IgD-negative memory B cell (primary cell): ENCODE results near the gene GALNT9. TPM values are rescaled to one million over a fixed set of nuclear protein-coding genes. Genes with fewer than 3 reads are reported as not detected.
A peak's percentile ranks its signal among the peaks of the same experiment; 100 is the strongest.
"Not testable (repeated sequence)": the region's sequence is repeated elsewhere in the genome, so short reads cannot be mapped to it uniquely, and the experiment has no call there.

Experiments used
- H3K27ac Mint-ChIP-seq, 3 donors: one replicate each; pipeline ENCODE4 v1.8.0; 2020 to 2022; ENCODE audit warnings: mild to moderate bottlenecking in 3 of 3, mixed read lengths in 3 of 3, moderate library complexity in 1 of 3
- H3K27me3 Mint-ChIP-seq: one replicate; pipeline ENCODE4 v1.8.0; 2021; ENCODE audit warnings: mixed read lengths
- H3K36me3 Mint-ChIP-seq: one replicate; pipeline ENCODE4 v1.8.0; 2020; ENCODE audit warnings: mild to moderate bottlenecking, mixed read lengths
- H3K4me1 Mint-ChIP-seq, 3 donors: one replicate each; pipeline ENCODE4 v1.8.0; 2020 to 2022; ENCODE audit warnings: mixed read lengths in 3 of 3, mild to moderate bottlenecking in 1 of 3
- H3K4me3 Mint-ChIP-seq, 4 donors: one replicate each; pipeline ENCODE4 v1.8.0; 2020 to 2022; ENCODE audit warnings: mild to moderate bottlenecking in 4 of 4, mixed read lengths in 4 of 4, moderate library complexity in 3 of 4
- H3K9me3 Mint-ChIP-seq, 3 donors: one replicate each; pipeline ENCODE4 v1.8.0; 2020 to 2021; ENCODE audit warnings: mixed read lengths in 3 of 3, mild to moderate bottlenecking in 1 of 3
- polyA plus RNA-seq: library from polyadenylated mRNA; unstranded; fragments of 300-500 nt; fragmentation: Illumina TruSeq; gene quantifications from one replicate; pipeline ENCODE4 v1.2.3, GENCODE V29; 2021

The GALNT9 gene
- polyA plus RNA-seq, 1 donor from 2014 or later: 1.5 TPM

DNA sequence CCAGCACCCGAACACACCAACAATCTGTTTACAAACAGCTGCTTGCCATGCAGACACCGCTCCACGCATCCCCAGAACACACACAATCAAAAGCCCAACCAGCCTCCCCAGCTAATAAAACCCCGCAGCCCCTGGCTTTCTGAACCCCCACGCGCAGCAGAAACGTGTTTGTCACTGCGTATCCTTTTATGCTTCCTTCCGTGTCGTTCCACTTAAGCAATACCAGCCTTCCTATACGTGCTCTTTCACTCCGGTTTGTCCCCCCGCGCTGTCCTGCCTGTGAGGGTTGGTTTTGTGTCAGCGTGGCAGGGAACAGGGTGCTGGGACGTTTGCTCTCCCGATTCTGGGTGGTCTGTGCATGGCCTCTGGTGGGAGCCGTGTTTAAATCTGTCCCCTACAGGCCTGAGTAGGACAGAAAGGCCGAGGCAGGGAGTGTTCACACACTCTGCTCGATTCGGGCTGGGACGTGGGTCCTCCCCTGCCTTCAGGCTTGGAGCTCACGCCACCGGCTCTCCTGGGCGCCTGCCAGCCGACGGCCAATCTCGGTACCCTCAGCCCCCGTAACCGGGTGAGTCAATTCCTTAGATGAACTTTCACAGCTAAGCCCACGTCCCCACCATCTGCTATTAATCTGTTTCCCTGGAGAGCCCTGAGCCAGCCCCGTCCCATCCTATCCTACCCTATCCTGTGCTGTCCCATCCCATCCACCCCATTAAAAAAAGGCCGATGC is 125.2 kb downstream of the GALNT9 start:
- Mint-ChIP-seq H3K27ac (no peak overlapping the region), H3K9me3 (no peaks in the 10 kb centered on the region), H3K27me3 (peaks cover 21% of the 10 kb centered on the region), H3K4me1 (peaks cover 0 to 5% (median 0%) of the 10 kb centered on the region in 3 donors), H3K36me3 (no peaks in the 10 kb centered on the region), H3K4me3 (peak overlapping the region in 1 of 4 donors; percentile 10)

DNA sequence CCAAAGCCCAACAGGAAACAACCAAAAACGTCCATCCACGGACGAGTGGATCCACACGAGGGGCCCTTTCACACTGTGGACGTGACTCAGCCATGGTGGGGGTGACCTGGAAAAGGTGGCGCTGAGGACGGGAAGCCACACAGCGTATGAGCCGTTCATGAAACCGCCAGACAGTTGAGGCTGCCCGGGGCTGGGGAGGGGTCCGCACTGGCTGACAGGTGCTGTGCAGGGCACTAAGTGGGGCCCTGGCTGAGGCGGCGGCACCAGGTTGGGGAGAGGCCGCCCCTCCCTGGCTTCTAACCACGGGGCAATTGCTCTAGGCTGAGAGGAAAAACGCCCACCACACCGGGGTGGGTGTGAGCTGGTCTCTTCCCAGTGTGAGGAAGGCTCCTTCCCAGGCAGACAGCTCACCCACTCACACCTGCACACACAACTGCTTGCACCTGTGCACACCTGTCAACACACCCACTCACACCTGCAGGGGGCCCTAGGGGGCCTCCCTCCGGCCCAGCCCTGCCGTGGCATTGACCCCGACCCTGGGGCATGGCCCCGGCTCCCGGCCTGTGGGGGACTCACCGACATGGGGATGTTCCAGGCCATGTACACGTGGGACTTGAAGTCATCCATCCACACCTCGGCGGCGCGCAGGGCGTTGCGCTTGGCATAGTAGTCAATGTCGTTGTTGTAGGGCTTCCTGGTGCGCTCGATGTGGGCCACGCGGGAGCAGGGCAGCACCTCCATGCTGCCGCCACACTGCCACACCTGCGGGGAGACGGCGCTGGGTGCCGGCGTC is 126.3 kb downstream of the GALNT9 start:
- Mint-ChIP-seq H3K4me3 (no peak overlapping the region), H3K27me3 (peaks cover 21% of the 10 kb centered on the region), H3K27ac (no peak overlapping the region), H3K36me3 (no peaks in the 10 kb centered on the region), H3K4me1 (peaks cover 0 to 5% (median 0%) of the 10 kb centered on the region in 3 donors), H3K9me3 (no peaks in the 10 kb centered on the region)

DNA sequence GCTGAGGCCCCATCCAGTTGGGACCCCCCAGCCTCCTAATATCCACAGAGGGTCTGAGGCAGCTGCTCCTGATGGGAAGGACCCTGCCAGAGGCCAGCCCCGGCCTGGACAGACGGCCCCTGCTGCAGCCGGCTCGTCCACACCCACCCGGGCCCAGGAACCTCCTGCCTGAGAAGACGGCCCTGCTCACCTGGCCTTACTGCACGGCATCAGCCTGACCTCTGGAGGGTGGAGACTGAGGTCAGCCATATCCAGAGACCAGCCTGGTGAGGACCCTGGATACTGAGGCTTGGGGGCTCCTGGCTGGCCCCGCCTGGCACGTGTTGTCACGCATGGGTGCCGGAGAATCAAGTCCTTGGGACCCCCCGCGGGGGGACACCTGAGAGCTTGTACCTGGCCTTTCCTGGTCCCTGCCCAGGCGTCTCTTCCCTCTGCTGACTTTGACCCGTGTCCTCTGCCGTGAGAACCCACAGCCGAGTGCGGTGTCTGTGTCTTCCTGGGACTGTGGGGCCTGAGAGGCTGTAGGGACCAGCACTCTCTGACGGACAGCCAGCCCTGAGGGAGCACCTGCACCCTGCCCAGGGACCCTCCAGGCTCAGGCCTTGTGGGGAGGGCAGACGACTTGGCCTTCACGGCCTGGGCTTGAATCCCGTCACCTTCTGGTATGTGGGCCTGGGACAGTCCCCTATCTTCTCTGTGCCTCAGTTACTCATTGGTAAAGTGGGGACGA is 127.8 kb downstream of the GALNT9 start:
- Mint-ChIP-seq H3K36me3 (no peaks in the 10 kb centered on the region), H3K27ac (no peak overlapping the region)

DNA sequence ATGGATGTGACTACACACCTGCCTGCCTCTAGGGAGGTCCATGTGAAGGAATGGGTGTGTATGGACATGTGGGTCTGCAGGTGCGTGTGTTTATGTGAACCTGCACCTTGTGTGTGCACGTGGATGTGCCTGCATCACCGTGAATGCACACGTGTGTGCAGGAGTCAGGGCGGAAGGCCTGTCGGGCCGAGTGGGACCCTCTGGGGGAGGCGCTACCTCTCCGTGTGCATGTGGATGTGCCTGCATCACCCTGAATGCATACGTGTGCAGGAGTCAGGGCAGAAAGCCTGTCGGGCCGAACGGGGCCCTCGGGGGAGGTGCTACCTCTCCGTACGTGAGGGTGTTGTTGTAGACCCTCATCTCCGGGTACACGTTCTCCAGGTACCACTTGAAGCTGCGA is 128.6 kb downstream of the GALNT9 start:
- H3K4me3 Mint-ChIP-seq: no peak overlapping the region
- peaks cover 21% of the 10 kb centered on the region for H3K27me3 Mint-ChIP-seq
- H3K9me3 Mint-ChIP-seq: no peaks in the 10 kb centered on the region
- H3K27ac Mint-ChIP-seq: no peak overlapping the region
- H3K36me3 Mint-ChIP-seq: no peaks in the 10 kb centered on the region
- H3K4me1 Mint-ChIP-seq: peaks cover 0 to 5% (median 0%) of the 10 kb centered on the region in 3 donors

More for the DNA sequence above, 127.8 kb downstream of the GALNT9 start:
- H3K27me3 Mint-ChIP-seq: peaks cover 21% of the 10 kb centered on the region
- no peaks in the 10 kb centered on the region for H3K9me3 Mint-ChIP-seq
- no peak overlapping the region for H3K4me3 Mint-ChIP-seq
- H3K4me1 Mint-ChIP-seq: peaks cover 0 to 5% (median 0%) of the 10 kb centered on the region in 3 donors

GRCh38 chr12:132199526-132200319 is 129.7 kb downstream of the GALNT9 start:
- H3K27me3 Mint-ChIP-seq: peaks cover 15% of the 10 kb centered on the region
- no peak overlapping the region for H3K4me3 Mint-ChIP-seq
- H3K4me1 Mint-ChIP-seq: no peaks in the 10 kb centered on the region
- H3K9me3 Mint-ChIP-seq: no peaks in the 10 kb centered on the region
- H3K36me3 Mint-ChIP-seq: no peaks in the 10 kb centered on the region
- H3K27ac Mint-ChIP-seq: no peak overlapping the region

DNA sequence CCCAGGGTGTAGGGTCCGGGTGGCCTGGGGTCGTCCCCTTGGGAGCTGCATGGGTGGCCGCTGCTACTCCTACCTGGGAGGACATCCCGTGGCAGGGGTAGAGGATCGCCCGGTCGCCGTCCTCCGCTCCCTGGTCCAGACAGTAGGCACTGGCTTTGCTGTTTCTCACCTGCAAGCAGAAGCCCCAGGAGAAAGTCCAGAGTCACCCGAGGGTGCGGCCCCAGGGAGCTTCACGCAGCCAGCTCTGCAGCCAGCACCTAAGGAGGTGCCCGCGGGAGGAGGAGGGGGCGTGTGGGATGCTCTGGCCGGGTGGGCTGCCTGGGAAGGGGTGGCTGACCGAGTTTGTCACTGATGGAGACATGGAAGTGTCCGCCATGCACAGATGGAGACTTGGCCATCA is 130.3 kb downstream of the GALNT9 start:
- no peak overlapping the region for H3K27ac Mint-ChIP-seq
- no peaks in the 10 kb centered on the region for H3K4me1 Mint-ChIP-seq
- peaks cover 12% of the 10 kb centered on the region for H3K27me3 Mint-ChIP-seq
- H3K4me3 Mint-ChIP-seq: no peak overlapping the region
- no peaks in the 10 kb centered on the region for H3K36me3 Mint-ChIP-seq
- peaks cover 0 to 3% (median 1%) of the 10 kb centered on the region in 3 donors for H3K9me3 Mint-ChIP-seq

DNA sequence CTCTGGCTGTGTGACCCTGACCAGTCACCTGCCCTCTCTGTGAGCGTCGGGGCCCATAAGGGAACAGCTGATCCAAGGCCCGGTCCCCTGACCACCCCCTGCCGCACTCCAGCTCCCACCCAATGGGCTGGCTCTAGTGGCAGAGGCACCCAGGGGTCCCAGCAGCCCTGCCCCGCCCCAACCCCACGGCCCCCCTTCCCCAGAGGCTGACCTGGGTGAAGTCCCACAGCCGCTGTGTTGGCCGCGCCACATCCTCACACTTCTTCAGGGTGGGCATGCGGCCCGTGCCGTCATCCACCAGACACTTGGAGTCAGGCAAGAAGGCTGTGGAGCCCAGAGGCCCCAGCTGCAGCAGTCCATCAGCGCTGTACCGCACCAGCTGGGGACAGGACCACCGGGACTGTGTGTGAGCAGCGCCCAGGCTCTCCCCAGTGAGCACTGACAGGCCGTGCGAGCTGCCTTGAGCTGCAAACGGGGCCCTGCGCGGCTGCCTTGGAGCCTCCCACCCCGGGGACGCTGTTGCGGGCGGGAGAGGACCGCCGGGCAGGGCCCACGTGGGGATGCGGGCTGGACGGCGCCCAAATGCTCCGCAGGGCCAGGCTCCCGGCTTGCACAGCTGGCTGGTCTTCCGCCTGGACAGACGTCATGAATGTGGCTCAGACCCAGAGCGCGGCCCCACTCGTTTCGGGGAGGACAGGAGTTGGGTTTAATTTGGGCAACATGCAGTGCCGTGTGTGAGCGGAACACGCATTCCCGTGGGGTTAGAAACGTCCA is 131.6 kb downstream of the GALNT9 start:
- Mint-ChIP-seq H3K4me3 (no peak overlapping the region), H3K36me3 (no peaks in the 10 kb centered on the region), H3K27ac (no peak overlapping the region), H3K4me1 (no peaks in the 10 kb centered on the region), H3K27me3 (peaks cover 8% of the 10 kb centered on the region), H3K9me3 (peaks cover 0 to 5% (median 1%) of the 10 kb centered on the region in 3 donors)

DNA sequence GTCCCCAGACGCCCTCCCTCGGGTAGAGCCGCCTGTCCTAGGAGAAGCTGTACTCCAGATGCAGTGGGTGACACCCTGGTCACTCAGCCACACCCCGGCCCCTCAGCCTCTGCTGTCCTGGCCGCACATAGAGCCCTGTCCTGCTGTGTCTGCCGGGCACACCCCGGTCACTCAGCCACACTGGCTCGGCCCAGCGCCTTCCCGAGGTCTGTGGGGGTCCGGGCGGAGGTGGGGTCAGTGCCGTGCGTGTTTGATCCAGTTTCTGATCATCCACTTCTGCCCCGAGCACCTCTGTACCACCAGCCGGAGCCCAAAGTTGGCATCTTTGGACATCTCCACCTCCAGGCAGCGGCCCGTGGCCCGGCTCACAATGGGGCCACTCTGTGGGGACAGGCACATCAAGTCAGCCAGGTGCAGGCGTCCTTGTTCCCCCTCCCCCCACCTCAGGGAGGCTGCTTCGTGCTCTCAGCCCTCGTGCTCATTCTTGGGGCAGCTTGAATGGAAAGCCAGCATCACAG is 132.5 kb downstream of the GALNT9 start:
- H3K36me3 Mint-ChIP-seq: no peaks in the 10 kb centered on the region
- H3K4me3 Mint-ChIP-seq: no peak overlapping the region
- H3K4me1 Mint-ChIP-seq: no peaks in the 10 kb centered on the region
- H3K27me3 Mint-ChIP-seq: peaks cover 3% of the 10 kb centered on the region
- H3K27ac Mint-ChIP-seq: no peak overlapping the region
- H3K9me3 Mint-ChIP-seq: peaks cover 0 to 5% (median 1%) of the 10 kb centered on the region in 3 donors

DNA sequence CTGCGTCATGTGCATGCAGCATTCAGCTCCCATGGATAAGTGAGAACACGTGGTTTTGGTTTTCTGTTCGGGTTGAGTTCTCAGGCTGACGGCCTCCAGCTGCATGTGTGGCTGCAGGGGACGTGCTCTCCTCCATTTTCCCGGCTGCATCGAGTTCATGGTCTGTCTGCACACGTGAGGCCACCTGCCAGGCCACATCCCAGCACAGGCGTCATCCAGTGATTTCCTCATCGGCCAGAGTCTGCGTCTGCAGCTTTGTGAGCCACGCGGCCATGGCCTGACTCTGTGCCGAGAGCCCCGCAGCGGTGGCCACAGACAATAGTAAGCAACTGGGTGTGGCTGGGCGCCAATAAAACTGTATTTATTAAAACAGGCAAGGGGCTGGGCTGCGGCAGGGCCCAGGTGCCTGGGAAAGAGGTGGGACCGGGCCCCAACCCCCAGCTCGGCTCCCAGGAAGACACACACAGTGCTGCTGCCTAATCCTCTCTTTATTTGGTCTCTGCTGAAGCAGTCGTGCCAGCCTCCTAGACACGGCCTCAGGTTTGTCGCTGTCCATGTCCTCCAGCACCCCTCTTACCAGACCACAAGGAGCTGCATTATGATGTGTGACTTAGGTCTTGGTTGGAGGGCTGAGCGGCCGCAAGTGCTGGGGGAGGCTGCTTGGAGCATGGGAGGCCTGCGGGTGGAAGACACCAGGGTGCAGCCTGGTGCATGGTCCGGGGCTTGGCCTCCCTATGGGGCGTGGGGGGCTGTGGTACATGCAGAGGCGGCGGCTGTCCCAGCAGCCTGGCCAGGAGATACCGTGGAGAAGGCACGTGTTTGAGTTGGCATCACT is 133.1 kb downstream of the GALNT9 start:
- Mint-ChIP-seq H3K4me3 (no peak overlapping the region), H3K4me1 (no peaks in the 10 kb centered on the region), H3K36me3 (no peaks in the 10 kb centered on the region), H3K27me3 (peaks cover 2% of the 10 kb centered on the region), H3K9me3 (peaks cover 0 to 5% (median 1%) of the 10 kb centered on the region in 3 donors), H3K27ac (no peak overlapping the region)

DNA sequence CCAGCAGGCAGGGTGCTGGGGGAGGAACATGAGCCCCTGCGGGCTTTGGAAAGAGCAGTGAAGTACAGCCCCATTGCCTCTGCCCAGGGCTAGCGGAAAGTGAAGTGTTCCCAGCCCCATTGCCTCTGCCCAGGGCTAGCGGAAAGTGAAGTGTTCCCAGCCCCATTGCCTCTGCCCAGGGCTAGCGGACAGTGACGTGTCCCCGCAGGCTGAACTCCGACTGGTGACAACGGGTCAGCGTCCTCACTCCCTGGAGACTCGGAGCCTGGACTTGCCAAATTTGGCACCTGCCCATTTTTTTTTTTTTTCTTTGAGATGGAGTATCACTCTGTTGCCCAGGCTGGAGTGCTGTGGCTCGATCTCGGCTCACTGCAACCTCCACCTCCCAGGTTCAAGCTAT is 134.1 kb downstream of the GALNT9 start:
- not testable (repeated sequence) for H3K9me3 Mint-ChIP-seq, H3K27me3 Mint-ChIP-seq, H3K36me3 Mint-ChIP-seq, H3K27ac Mint-ChIP-seq, H3K4me3 Mint-ChIP-seq, H3K4me1 Mint-ChIP-seq

DNA sequence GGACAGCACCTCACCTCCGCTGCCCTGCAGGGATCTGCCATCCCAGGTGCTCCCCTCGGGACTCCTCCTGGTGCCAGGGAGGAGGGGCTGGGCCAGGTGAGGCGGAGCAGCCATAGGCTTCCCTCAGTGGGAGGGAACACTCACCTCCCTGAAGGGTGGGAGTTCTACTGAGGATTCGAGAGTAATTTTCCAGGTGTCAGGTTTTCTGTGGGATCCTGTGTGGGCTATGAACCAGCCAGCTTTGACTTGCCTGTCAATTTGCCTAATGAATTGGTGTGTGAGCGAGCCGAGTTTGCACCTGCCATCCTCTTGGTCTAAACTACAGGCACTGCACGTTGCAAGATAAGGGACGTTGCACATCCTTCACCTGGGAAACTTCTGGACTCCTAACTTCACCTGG is 134.8 kb downstream of the GALNT9 start:
- Mint-ChIP-seq H3K27me3 (peaks cover 2% of the 10 kb centered on the region), H3K4me3 (no peak overlapping the region), H3K4me1 (peaks cover 0 to 4% (median 2%) of the 10 kb centered on the region in 3 donors), H3K27ac (no peak overlapping the region), H3K36me3 (no peaks in the 10 kb centered on the region), H3K9me3 (peaks cover 0 to 5% (median 1%) of the 10 kb centered on the region in 3 donors)

DNA sequence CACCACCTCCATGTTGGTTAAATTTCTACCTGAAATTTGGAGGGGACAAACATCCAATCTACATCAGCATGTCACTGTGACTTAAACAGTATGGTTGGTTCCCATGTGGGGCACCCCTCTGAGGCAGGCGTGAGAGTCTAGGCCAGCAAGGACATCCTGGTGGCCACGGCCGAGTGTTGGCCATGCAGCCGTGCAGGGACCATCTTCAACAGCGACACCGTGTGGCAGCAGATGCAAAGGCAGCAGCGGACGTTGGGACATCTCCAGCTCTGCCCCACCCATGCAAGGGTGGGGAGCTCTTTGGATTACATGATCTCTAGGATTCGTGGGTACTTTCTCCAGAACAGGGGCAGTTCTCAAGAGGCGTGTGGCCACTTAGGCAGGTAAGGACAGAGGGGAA is 135.3 kb downstream of the GALNT9 start:
- Mint-ChIP-seq H3K27ac (no peak overlapping the region), H3K36me3 (no peaks in the 10 kb centered on the region), H3K4me1 (peaks cover 0 to 6% (median 5%) of the 10 kb centered on the region in 3 donors), H3K27me3 (peaks cover 4% of the 10 kb centered on the region), H3K4me3 (no peak overlapping the region), H3K9me3 (peaks cover 1 to 5% (median 1%) of the 10 kb centered on the region in 3 donors)
